Measurements from ENCODE around the gene CAPN12. TPM values are rescaled to one million over a fixed set of nuclear protein-coding genes. Genes with fewer than 3 reads are reported as not detected.

CAPN12 gene
- total RNA-seq, 4 donors from 2014 or later, result 8.0 to 31.3 (median 15.7) TPM

- TF ChIP-seq POLR2A (IDR thresholded peaks at IDR 0.05) (no peak), EP300 (IDR thresholded peaks at IDR 0.05) (no peak), POLR2AphosphoS5 (IDR thresholded peaks at IDR 0.05) (no peak), CTCF (IDR thresholded peaks at IDR 0.05) (no peak)
- WGBS, result 87% methylated on average over 32 of the region's 37 CpGs
- no peaks in the 10 kb centered on the region for H3K27me3 ChIP-seq
- H3K27ac ChIP-seq, result no peak overlapping the region
- H3K36me3 ChIP-seq, result peaks cover 66% of the 10 kb centered on the region
- H3K4me1 ChIP-seq, result peaks cover 28% of the 10 kb centered on the region
- no peak overlapping the region for H3K4me3 ChIP-seq
- DNase-seq (ENCODE audit: low spot score in 2 of 2), result no peak
- no peaks in the 10 kb centered on the region for H3K9me3 ChIP-seq
Measured at GRCh38 chr19:38728752-38729541, 15.3 kb downstream of the CAPN12 start.

- Histone ChIP-seq H3K27me3 (no peaks in the 10 kb centered on the region), H3K27ac (no peak overlapping the region), H3K4me1 (peaks cover 21% of the 10 kb centered on the region), H3K9me3 (no peaks in the 10 kb centered on the region), H3K4me3 (no peak overlapping the region), H3K36me3 (peaks cover 75% of the 10 kb centered on the region)
- no peak for DNase-seq (ENCODE audit: low spot score in 2 of 2)
- TF ChIP-seq EP300 (IDR thresholded peaks at IDR 0.05) (no peak), CTCF (IDR thresholded peaks at IDR 0.05) (no peak), POLR2AphosphoS5 (IDR thresholded peaks at IDR 0.05) (no peak), POLR2A (IDR thresholded peaks at IDR 0.05) (no peak)
- WGBS, result 78% methylated on average over 33 of the region's 33 CpGs
Measured at GRCh38 chr19:38727868-38728660, 16.2 kb downstream of the CAPN12 start.

GRCh38 chr19:38727306-38727867 lies 16.9 kb downstream of the CAPN12 start:
- no peak for DNase-seq (ENCODE audit: low spot score in 2 of 2)
- H3K9me3 ChIP-seq, result no peaks in the 10 kb centered on the region
- H3K4me1 ChIP-seq, result peaks cover 18% of the 10 kb centered on the region
- no peak overlapping the region for H3K27ac ChIP-seq
- no peaks in the 10 kb centered on the region for H3K27me3 ChIP-seq
- WGBS, result 84% methylated on average over 8 of the region's 17 CpGs
- peaks cover 82% of the 10 kb centered on the region for H3K36me3 ChIP-seq
- TF ChIP-seq POLR2AphosphoS5 (IDR thresholded peaks at IDR 0.05), result no peak
- no peak overlapping the region for H3K4me3 ChIP-seq

GRCh38 chr19:38726761-38727301 lies 17.4 kb downstream of the CAPN12 start:
- DNase-seq (ENCODE audit: low spot score in 2 of 2), result no peak
- Histone ChIP-seq H3K27me3 (no peaks in the 10 kb centered on the region), H3K9me3 (no peaks in the 10 kb centered on the region), H3K27ac (no peak overlapping the region), H3K36me3 (peaks cover 88% of the 10 kb centered on the region), H3K4me1 (peaks cover 14% of the 10 kb centered on the region), H3K4me3 (no peak overlapping the region)
- WGBS, result 73% methylated on average over 23 of the region's 30 CpGs
- no peak for TF ChIP-seq EP300 (IDR thresholded peaks at IDR 0.05)
- no peak for TF ChIP-seq POLR2AphosphoS5 (IDR thresholded peaks at IDR 0.05)
- TF ChIP-seq POLR2A (IDR thresholded peaks at IDR 0.05), result no peak
- TF ChIP-seq CTCF (IDR thresholded peaks at IDR 0.05), result no peak

- Histone ChIP-seq H3K9me3 (no peaks in the 10 kb centered on the region), H3K36me3 (peaks cover 93% of the 10 kb centered on the region), H3K4me3 (no peak overlapping the region), H3K27me3 (no peaks in the 10 kb centered on the region), H3K4me1 (peaks cover 14% of the 10 kb centered on the region), H3K27ac (no peak overlapping the region)
- no peak for TF ChIP-seq EP300 (IDR thresholded peaks at IDR 0.05)
- no peak for TF ChIP-seq CTCF (IDR thresholded peaks at IDR 0.05)
- TF ChIP-seq POLR2AphosphoS5 (IDR thresholded peaks at IDR 0.05), result no peak
- TF ChIP-seq POLR2A (IDR thresholded peaks at IDR 0.05), result no peak
- 85% methylated on average over 6 of the region's 6 CpGs for WGBS
- no peak for DNase-seq (ENCODE audit: low spot score in 2 of 2)
Measured at GRCh38 chr19:38726284-38726673, 18.0 kb downstream of the CAPN12 start.
